ENCODE data around the gene TRIM28. TPM values are rescaled to one million over a fixed set of nuclear protein-coding genes. Genes with fewer than 3 reads are reported as not detected.

TRIM28 gene
- total RNA-seq, 4 donors from 2014 or later: 171 to 274 (median 196) TPM

GRCh38 chr19:58551577-58552471 lies 8.0 kb downstream of the TRIM28 start:
- no peak for ATAC-seq
- Histone ChIP-seq H3K4me3 (no peak overlapping the region), H3K27ac (no peak overlapping the region), H3K4me1 (peaks cover 7 to 66% (median 32%) of the 10 kb centered on the region in 3 donors), H3K27me3 (no peaks in the 10 kb centered on the region), H3K9me3 (no peaks in the 10 kb centered on the region), H3K36me3 (peaks cover 9 to 81% of the 10 kb centered on the region in 2 donors)
- 80 to 93% methylated on average over 1 to 14 of the region's 18 CpGs for WGBS, 2 donors (ENCODE audit: low coverage in 1 of 2)
- TF ChIP-seq EP300 (IDR thresholded peaks at IDR 0.05) (no peak), CTCF (IDR thresholded peaks at IDR 0.05) (no peak), POLR2A (IDR thresholded peaks at IDR 0.05) (no peak), POLR2AphosphoS5 (IDR thresholded peaks at IDR 0.05) (no peak)

GRCh38 chr19:58552655-58553054 lies 8.8 kb downstream of the TRIM28 start:
- no peak for ATAC-seq
- WGBS, 2 donors (ENCODE audit: low coverage in 1 of 2): 78 to 83% methylated on average over 2 of the region's 2 CpGs
- TF ChIP-seq EP300 (IDR thresholded peaks at IDR 0.05) (no peak), CTCF (IDR thresholded peaks at IDR 0.05) (no peak), POLR2AphosphoS5 (IDR thresholded peaks at IDR 0.05) (no peak), POLR2A (IDR thresholded peaks at IDR 0.05) (no peak)
- no peaks in the 10 kb centered on the region for H3K9me3 ChIP-seq
- peaks cover 12 to 66% (median 34%) of the 10 kb centered on the region in 3 donors for H3K4me1 ChIP-seq
- H3K36me3 ChIP-seq: peaks cover 9 to 77% of the 10 kb centered on the region in 2 donors
- H3K4me3 ChIP-seq: no peak overlapping the region
- no peak overlapping the region for H3K27ac ChIP-seq
- H3K27me3 ChIP-seq: no peaks in the 10 kb centered on the region

- peak overlapping the region; percentile 60 to 100 (median 97) for H3K27ac ChIP-seq
- peaks cover 12 to 57% (median 34%) of the 10 kb centered on the region in 3 donors for H3K4me1 ChIP-seq
- no peaks in the 10 kb centered on the region for H3K27me3 ChIP-seq
- ATAC-seq: no peak
- H3K4me3 ChIP-seq: peak overlapping the region; percentile 47 to 81
- 12 to 30% methylated on average over 4 to 13 of the region's 18 CpGs for WGBS, 2 donors (ENCODE audit: low coverage in 1 of 2)
- peaks cover 3 to 64% of the 10 kb centered on the region in 2 donors for H3K36me3 ChIP-seq
- TF ChIP-seq EP300 (IDR thresholded peaks at IDR 0.05): no peak
- TF ChIP-seq POLR2A (IDR thresholded peaks at IDR 0.05): no peak
- TF ChIP-seq CTCF (IDR thresholded peaks at IDR 0.05): no peak
- no peak for TF ChIP-seq POLR2AphosphoS5 (IDR thresholded peaks at IDR 0.05)
- H3K9me3 ChIP-seq: no peaks in the 10 kb centered on the region
These were observed 10.1 kb downstream of the TRIM28 start for GRCh38 chr19:58553799-58554493.

GRCh38 chr19:58554494-58555368 lies 10.9 kb downstream of the TRIM28 start, which contains the start of gene CHMP2A:
Gene CHMP2A, minus strand, starts transcription at chr19:58555105. Its CDS starts 893 bp downstream, at chr19:58554212.
- TF ChIP-seq POLR2AphosphoS5 (IDR thresholded peaks at IDR 0.05): peak; percentile 91
- peak in 2 of 4 experiments; percentile 8 to 30 for TF ChIP-seq CTCF (IDR thresholded peaks at IDR 0.05)
- peak; percentile 79 to 82 for TF ChIP-seq POLR2A (IDR thresholded peaks at IDR 0.05)
- TF ChIP-seq EP300 (IDR thresholded peaks at IDR 0.05): no peak
- no peaks in the 10 kb centered on the region for H3K9me3 ChIP-seq
- peak within 1 kb of the TSS; percentile 60 to 100 (median 97) for H3K27ac ChIP-seq
- H3K36me3 ChIP-seq: peaks cover 0 to 56% of the 10 kb centered on the region in 2 donors
- H3K4me3 ChIP-seq: peak within 1 kb of the TSS; percentile 47 to 81
- peaks cover 12 to 56% (median 35%) of the 10 kb centered on the region in 3 donors for H3K4me1 ChIP-seq
- WGBS, 2 donors (ENCODE audit: low coverage in 1 of 2): 0 to 3% methylated on average over 4 to 15 of the region's 69 CpGs
- ATAC-seq: peak; percentile 59
- H3K27me3 ChIP-seq: no peaks in the 10 kb centered on the region
